IMR-90 (cell line): ENCODE measurements around the gene CGB7. TPM values are rescaled to one million over a fixed set of nuclear protein-coding genes. Genes with fewer than 3 reads are reported as not detected.

Experiments used
- microRNA-seq, 2 experiments: library from miRNA; stranded (forward) in 1 of 2; unstranded in 1 of 2; fragments of 10-50 nt in 1 of 2; fragments of <30 nt in 1 of 2; gene quantifications in 1 of 2; microRNA quantifications in 1 of 2; one replicate each; pipeline versions ENCODE3 to v1.1.0; 2013 to 2020; ENCODE audit not compliant: insufficient read depth in 1 of 2, insufficient read length in 1 of 2, unreplicated experiment in 1 of 2
- polyA plus RNA-seq, 3 experiments: library from polyadenylated mRNA; depleted of rRNA; stranded (reverse); fragments of >200 nt; gene quantifications; 2 replicates each; pipeline ENCODE4 v1.2.3, GENCODE V29; 2012; ENCODE audit warnings: low replicate concordance in 1 of 3
- small RNA-seq, 5 experiments: library from RNA; depleted of rRNA; stranded (forward); fragments of <200 nt; gene quantifications; one replicate each; pipeline ENCODE3, GENCODE V24; 2012
- total RNA-seq: library from RNA; depleted of rRNA; stranded (reverse); fragments of >200 nt; gene quantifications from 2 replicates; pipeline ENCODE4 v1.2.3, GENCODE V29; 2012; rRNA removed

The CGB7 gene
- total and polyA plus RNA-seq, 2 of the 4 experiments (the other 2 are of a cell fraction), result 1.7 TPM; not detected in 1

Small RNAs within 50 kb of the gene (microRNA-seq; reads per million reads assigned to microRNA genes)
- gene MIR6798 (ENCODE audit: insufficient read depth in 1 of 2, insufficient read length in 1 of 2, unreplicated experiment in 1 of 2) (0 reads per million in 2 experiments), gene RN7SL708P (ENCODE audit: insufficient read depth, insufficient read length) (not detected)

Small RNAs within 50 kb of the gene (small RNA-seq; reads per million reads assigned to genes)
- gene MIR6798 (0 reads per million in 5 experiments), gene RN7SL708P (0 reads per million in 5 experiments)

Other genes starting within 250 kb of the CGB7 start
- 20.1 and 21.7 TPM in 2 replicates for gene BCAT2, start 246.7 kb downstream of the CGB7 start, total RNA-seq
- 42.2 and 45.3 TPM in 2 replicates for gene BCAT2, start 246.7 kb downstream of the CGB7 start, polyA plus RNA-seq (2012; rRNA removed)
- gene HSD17B14, start 221.3 kb downstream of the CGB7 start, total RNA-seq, result 0.54 and 0.56 TPM in 2 replicates
- 4.5 and 5.6 TPM in 2 replicates for gene HSD17B14, start 221.3 kb downstream of the CGB7 start, polyA plus RNA-seq (2012; rRNA removed)
- gene PLEKHA4, start 189.1 kb downstream of the CGB7 start, total RNA-seq, result 4.2 and 4.5 TPM in 2 replicates
- 14.4 and 17.2 TPM in 2 replicates for gene PLEKHA4, start 189.1 kb downstream of the CGB7 start, polyA plus RNA-seq (2012; rRNA removed)
- 26.7 and 39.4 TPM in 2 replicates for gene PPP1R15A, start 185.3 kb downstream of the CGB7 start, total RNA-seq
- gene PPP1R15A, start 185.3 kb downstream of the CGB7 start, polyA plus RNA-seq (2012; rRNA removed), result 87.7 and 104 TPM in 2 replicates
- gene TULP2, start 159.0 kb downstream of the CGB7 start, total RNA-seq, result under 0.01 TPM in 1 of 2 replicates, not detected in the other
- 0.20 and 0.26 TPM in 2 replicates for gene TULP2, start 159.0 kb downstream of the CGB7 start, polyA plus RNA-seq (2012; rRNA removed)
- gene NUCB1, start 157.4 kb downstream of the CGB7 start, total RNA-seq, result 37.3 and 39.2 TPM in 2 replicates
- gene NUCB1, start 157.4 kb downstream of the CGB7 start, polyA plus RNA-seq (2012; rRNA removed), result 253 and 261 TPM in 2 replicates
- gene DHDH, start 124.0 kb downstream of the CGB7 start, total RNA-seq, result 0.28 and 0.36 TPM in 2 replicates
- 0.33 and 0.53 TPM in 2 replicates for gene DHDH, start 124.0 kb downstream of the CGB7 start, polyA plus RNA-seq (2012; rRNA removed)
- 23.3 and 26.1 TPM in 2 replicates for gene BAX, start 102.9 kb downstream of the CGB7 start, total RNA-seq
- gene BAX, start 102.9 kb downstream of the CGB7 start, polyA plus RNA-seq (2012; rRNA removed), result 169 and 181 TPM in 2 replicates
- gene FTL, start 92.4 kb downstream of the CGB7 start, total RNA-seq, result 913 and 1,057 TPM in 2 replicates
- 2,766 and 2,944 TPM in 2 replicates for gene FTL, start 92.4 kb downstream of the CGB7 start, polyA plus RNA-seq (2012; rRNA removed)
- 36.1 and 38.7 TPM in 2 replicates for gene GYS1, start 64.4 kb downstream of the CGB7 start, total RNA-seq
- 72.2 and 74.8 TPM in 2 replicates for gene GYS1, start 64.4 kb downstream of the CGB7 start, polyA plus RNA-seq (2012; rRNA removed)
- gene RUVBL2, start 63.9 kb downstream of the CGB7 start, total RNA-seq, result 354 and 391 TPM in 2 replicates
- gene RUVBL2, start 63.9 kb downstream of the CGB7 start, polyA plus RNA-seq (2012; rRNA removed), result 196 and 225 TPM in 2 replicates
- gene LHB, start 40.7 kb downstream of the CGB7 start, total RNA-seq, result not detected in 2 replicates
- not detected in 2 replicates for gene LHB, start 40.7 kb downstream of the CGB7 start, polyA plus RNA-seq (2012; rRNA removed)
- gene CGB3, start 33.4 kb downstream of the CGB7 start, total RNA-seq, result not detected in 2 replicates
- not detected in 2 replicates for gene CGB3, start 33.4 kb downstream of the CGB7 start, polyA plus RNA-seq (2012; rRNA removed)
- not detected in 2 replicates for gene CGB2, start 25.9 kb downstream of the CGB7 start, total RNA-seq
- gene CGB2, start 25.9 kb downstream of the CGB7 start, polyA plus RNA-seq (2012; rRNA removed), result not detected in 2 replicates
- gene CGB1, start 20.9 kb downstream of the CGB7 start, total RNA-seq, result not detected in 2 replicates
- not detected in 2 replicates for gene CGB1, start 20.9 kb downstream of the CGB7 start, polyA plus RNA-seq (2012; rRNA removed)
- not detected in 2 replicates for gene CGB5, start 13.9 kb downstream of the CGB7 start, total RNA-seq
- gene CGB5, start 13.9 kb downstream of the CGB7 start, polyA plus RNA-seq (2012; rRNA removed), result not detected in 2 replicates
- gene CGB8, start 8.6 kb downstream of the CGB7 start, total RNA-seq, result not detected in 2 replicates
- gene CGB8, start 8.6 kb downstream of the CGB7 start, polyA plus RNA-seq (2012; rRNA removed), result 0.47 and 0.48 TPM in 2 replicates
- 0.18 TPM in 1 of 2 replicates, not detected in the other for gene NTF4, start 7.1 kb upstream of the CGB7 start, total RNA-seq
- gene NTF4, start 7.1 kb upstream of the CGB7 start, polyA plus RNA-seq (2012; rRNA removed), result 0.09 and 0.11 TPM in 2 replicates
- not detected in 2 replicates for gene KCNA7, start 14.9 kb upstream of the CGB7 start, total RNA-seq
- gene KCNA7, start 14.9 kb upstream of the CGB7 start, polyA plus RNA-seq (2012; rRNA removed), result 0.02 TPM in 1 of 2 replicates, not detected in the other
- gene SNRNP70, start 27.7 kb upstream of the CGB7 start, total RNA-seq, result 72.8 and 81.4 TPM in 2 replicates
- 200 and 344 TPM in 2 replicates for gene SNRNP70, start 27.7 kb upstream of the CGB7 start, polyA plus RNA-seq (2012; rRNA removed)
- gene LIN7B, start 56.6 kb upstream of the CGB7 start, total RNA-seq, result 2.8 and 3.8 TPM in 2 replicates
- gene LIN7B, start 56.6 kb upstream of the CGB7 start, polyA plus RNA-seq (2012; rRNA removed), result 8.0 and 9.9 TPM in 2 replicates
- gene C19orf73, start 61.4 kb upstream of the CGB7 start, total RNA-seq, result 0.28 TPM in 1 of 2 replicates, not detected in the other
- 1.2 and 2.0 TPM in 2 replicates for gene C19orf73, start 61.4 kb upstream of the CGB7 start, polyA plus RNA-seq (2012; rRNA removed)
- gene PPFIA3, start 61.8 kb upstream of the CGB7 start, total RNA-seq, result 0.83 and 0.90 TPM in 2 replicates
- 1.9 and 2.4 TPM in 2 replicates for gene PPFIA3, start 61.8 kb upstream of the CGB7 start, polyA plus RNA-seq (2012; rRNA removed)
- gene HRC, start 97.6 kb upstream of the CGB7 start, total RNA-seq, result not detected in 2 replicates
- gene HRC, start 97.6 kb upstream of the CGB7 start, polyA plus RNA-seq (2012; rRNA removed), result 0.03 TPM in 1 of 2 replicates, not detected in the other
- 1.9 and 2.2 TPM in 2 replicates for gene TRPM4, start 100.0 kb upstream of the CGB7 start, total RNA-seq
- 17.4 and 19.7 TPM in 2 replicates for gene TRPM4, start 100.0 kb upstream of the CGB7 start, polyA plus RNA-seq (2012; rRNA removed)